Stimulated activated CD8-positive, alpha-beta memory T cell treated with anti-CD3 and anti-CD28 coated beads, Interleukin-4, amount 100 ng/mL, for 4 hours (primary cell): ENCODE results near the gene ATXN10.
"Not testable (repeated sequence)": the region's sequence is repeated elsewhere in the genome, so short reads cannot be mapped to it uniquely, and the experiment has no call there.

ENCODE experiments used
- DNase-seq, 2 donors: peaks; one replicate each; pipeline ENCODE4 v3.0.0-alpha.2; 2020; ENCODE audit warnings: low read depth in 2 of 2, low spot score in 1 of 2

The ATXN10 gene

DNA sequence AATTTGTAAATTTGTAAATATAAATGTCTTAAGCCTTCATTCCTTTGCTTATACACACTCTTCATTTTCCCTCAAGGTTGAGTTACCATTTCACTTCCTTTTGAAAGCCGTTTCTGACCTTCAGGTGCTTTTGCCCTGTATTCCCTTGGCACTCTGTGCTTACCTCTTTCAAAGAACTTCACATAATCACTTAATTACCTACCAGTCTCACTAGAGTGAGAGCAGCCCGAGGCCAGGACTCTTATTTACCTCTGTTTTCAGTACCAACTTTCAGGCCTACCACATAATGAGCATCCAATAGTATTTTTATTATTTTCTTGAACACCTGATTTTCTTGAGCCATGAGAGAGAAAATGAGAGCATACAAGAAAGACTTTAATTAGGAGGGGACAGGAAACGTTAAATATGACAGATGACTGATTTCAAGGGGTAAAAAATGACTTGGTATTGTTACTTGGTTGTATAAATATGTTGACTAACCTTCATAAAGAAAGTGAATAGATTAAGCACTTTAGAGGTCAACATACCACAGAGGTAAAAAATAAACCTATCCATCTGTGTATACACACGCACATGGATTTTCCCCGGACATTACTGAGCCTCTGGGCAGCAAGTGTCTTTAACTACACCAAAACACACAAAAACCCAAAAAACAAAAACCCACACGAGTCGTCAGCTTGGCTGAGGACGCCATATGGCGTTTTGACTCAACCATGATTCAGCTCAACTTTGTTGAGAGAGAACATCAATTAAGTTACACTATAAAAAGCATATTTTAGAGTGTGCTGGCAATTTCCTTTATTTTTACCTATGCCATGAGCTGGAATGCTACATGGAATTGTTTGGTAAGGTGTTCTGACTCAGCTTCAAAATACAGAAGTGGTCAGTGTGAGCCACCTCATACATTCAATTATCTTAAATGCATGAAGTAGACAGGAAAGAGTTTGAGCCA, 7.6 kb downstream of the ATXN10 start:
- no peak for DNase-seq

DNA sequence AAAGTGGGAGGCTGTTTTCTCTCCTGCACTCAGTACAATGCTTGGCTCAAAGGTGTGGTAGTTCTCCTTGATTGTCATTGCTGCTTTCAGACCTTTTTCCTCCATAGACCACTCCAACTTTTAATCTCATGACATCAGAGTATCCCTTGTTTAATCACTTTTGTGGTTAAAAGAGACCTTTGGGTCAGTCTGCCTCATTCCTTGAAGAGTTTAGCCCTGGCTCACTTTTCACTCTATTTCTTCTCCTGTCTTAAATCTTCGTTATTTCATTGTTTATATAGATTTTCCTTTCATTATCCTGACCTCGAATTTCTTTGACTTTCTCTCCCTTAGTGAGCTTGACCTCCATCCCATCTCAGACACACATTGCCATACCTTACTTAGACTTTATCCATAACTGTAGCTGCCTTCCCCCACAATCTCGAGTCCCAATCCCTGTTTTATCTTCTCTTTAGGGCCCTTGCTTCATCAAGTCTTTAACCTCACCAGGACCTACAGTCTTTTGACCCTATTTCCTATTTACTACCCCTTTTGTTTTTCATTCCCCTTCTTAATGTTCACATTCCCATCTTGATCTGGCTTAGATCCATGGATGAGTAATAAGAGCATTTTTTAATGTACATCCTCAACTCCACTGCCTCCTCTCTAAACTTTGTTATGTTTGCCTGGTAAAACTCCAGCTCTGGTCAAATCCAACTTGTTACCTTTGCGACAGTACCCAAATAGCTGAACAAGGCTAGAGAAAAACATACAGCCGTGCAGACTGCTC, 9.5 kb downstream of the ATXN10 start:
- no peak for DNase-seq

DNA sequence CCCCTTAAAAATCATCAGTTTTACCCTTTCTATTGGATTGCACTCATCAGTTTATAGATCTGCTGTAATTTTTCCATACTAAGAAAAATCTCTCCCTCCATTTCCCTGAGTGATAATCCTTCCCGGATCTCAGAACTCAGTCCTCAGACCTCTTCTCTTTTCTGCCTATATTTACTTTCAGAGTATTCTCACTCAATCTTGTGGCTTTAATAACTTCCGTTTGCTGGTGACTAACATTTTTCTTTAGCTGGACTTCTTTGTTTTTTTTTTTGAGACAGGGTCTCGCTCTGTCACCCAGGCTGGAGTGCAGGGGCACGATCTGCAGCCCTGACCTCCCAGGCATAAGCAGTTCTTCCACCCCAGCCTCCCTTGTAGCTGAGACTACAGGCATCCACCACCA, 10.4 kb downstream of the ATXN10 start:
- DNase-seq = no peak

DNA sequence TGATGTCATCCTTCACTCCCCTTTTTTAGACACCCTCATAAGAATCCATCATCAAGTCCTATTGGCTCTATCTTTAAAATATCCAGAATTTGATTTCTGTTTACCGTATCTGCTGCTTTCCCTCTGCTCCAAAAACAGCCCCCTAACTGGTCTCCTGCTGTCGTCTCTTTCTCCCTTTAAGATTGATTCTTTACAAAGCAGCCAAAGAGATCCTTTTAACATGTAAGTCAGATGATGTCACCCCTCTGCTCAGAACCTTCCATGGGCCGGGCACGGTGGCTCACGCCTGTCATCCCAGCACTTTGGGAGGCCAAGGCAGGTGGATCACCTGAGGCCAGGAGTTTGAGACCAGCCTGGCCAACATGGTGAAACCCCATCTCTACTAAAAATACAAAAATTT, 11.1 kb downstream of the ATXN10 start:
- not testable (repeated sequence) for DNase-seq

DNA sequence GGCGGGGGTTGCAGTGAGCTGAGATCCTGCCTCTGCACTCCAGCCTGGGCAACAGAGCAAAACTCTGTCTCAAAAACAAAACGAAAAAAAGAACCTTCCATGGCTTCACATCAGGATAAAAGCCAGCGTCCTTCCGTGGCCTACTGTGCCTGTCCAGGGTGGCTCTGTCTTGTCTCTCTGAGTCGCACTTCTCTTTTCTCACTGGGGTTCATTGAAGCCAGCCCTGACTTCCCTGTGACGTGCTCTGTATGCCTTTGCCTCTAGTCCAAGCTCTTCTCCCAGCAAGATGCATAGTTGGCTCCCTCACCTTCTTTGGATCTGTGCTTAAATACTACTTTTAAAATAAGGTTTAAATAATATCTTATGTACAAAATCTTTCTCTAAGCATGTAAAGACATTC, 11.6 kb downstream of the ATXN10 start:
- no peak for DNase-seq

DNA sequence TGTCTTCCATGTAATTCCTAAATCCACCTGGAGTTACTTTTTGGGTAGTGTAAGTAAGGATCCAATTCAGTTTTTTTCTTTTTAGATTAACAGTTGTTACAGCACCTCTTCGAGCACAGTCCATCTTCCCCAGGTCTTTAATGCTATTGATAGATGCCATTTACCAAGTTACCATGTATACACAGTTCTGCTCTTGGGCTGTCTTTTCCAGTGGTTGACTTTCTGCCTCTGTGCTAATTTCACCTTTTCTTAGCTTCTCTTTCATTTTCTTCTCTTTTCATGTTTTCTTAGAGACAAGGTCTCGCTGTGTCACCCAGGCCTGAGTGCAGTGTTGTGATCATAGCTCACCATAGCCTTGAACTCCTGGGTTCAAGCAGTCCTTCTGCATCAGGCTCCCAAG, 12.0 kb downstream of the ATXN10 start:
- DNase-seq = no peak

DNA sequence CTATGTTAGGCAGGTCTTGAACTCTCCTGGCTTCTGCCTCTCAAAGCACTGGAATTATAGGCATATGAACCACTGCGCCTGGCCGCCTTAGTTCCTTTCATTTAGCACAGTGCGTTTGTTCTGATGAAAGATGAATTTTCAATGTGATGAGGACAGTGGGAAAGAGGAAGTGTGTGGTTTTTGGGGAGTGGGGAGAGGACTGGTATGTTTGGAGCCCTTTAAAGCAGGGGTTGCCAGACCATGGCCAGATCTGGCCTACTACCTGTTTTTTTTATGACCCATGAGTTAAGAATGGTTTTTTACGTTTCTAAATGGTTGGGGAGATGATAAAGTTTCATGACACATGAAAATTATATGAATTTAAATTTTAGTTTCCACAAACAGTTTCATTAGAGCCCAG, 12.5 kb downstream of the ATXN10 start:
- DNase-seq = no peak

DNA sequence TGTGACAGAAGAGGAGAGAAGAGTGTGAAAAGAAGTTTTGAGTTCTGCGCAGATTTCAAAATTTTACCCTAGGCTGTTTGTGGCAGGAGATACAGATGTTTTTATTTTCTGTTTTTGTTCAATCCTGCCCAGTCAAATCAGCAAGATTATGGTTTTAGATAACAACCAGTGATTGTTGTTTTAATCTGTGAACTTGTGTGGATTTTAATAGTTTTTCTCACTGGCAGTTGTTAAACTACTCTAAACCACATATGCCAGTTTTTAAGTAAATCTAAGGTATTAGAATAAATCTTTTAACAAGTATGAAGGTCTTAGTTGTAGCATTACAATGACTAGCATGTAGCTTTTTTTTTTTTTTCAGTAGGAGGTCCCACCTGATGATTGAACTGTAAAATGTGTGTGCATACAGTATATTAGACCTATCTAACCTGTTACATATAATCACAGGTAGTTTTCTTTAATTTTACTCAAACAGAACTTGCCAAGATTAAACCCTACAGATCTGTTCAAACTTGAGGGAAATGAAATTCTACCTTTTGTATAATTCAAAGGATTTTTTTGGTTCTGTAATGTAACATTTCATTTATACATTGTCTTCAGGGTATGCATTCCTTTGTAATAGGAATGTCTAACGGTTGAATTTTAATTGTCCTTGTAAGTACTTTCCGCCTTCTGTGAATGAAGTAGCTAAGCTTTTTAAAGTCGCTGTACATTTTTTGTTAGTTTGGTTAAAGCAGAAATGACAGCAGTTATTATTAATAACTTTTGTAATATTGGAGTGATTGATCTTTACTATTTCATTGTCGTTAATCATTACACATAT, 13.3 kb downstream of the ATXN10 start:
- no peak for DNase-seq

DNA sequence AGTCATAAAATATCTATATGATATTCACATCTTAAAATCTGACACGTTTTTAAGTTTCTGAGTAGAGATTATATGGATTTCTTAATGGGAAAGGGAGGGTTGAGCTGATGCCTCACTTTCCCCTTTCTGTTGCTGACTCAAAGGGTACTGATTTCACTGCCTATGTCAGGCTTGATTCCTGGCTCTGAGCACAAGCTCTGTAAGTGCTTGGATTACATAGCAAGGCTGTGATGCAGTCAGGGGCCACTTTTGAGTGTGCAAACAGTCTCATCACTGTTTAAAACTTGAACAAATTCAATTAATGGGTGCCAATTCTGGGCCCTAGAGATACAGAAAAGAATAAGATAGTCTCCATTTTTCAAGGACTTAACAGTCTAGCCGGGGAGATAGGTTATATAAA, 14.4 kb downstream of the ATXN10 start:
- no peak for DNase-seq

DNA sequence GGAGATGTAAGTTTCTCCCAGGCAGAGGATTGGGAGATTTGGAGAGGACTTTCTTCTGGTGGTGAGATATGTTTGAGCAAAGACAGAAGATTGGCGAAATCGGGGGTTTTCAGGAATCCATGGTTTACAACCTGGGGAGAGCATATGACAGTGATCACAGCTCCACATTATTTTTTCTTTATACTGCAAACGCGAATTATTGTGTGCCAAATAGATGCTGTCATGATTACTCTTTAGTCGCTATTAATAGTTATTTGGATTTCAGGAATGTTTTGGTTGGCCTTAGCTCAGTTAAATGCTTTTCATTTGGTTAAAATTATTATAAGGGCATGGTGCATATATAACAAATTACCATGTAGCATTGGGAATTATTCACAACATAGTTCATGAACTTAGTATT, 15.2 kb downstream of the ATXN10 start:
- DNase-seq = no peak

DNA sequence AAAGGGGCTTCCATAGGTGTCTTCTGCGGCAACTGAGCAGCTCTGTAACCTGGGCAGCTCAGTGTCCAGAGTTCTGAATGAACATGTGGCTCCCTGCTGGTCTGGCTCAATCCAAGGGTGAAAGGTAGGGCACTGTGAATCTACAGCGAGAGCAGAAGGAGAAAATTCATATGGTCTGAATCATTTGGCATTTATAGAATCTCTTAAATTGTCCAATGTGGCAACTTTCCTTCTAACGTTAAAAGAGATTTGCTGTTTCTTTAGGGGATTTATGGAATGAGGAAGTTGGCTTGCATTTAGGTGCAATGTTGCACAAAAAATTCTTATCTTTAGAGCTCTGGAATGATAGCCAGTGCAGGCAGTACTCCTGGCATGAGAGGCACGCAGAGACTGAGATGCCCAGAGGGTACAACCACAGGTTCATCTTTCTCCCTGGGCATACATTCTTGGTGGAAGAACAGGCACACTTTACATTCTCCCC, 17.0 kb downstream of the ATXN10 start:
- no peak for DNase-seq

DNA sequence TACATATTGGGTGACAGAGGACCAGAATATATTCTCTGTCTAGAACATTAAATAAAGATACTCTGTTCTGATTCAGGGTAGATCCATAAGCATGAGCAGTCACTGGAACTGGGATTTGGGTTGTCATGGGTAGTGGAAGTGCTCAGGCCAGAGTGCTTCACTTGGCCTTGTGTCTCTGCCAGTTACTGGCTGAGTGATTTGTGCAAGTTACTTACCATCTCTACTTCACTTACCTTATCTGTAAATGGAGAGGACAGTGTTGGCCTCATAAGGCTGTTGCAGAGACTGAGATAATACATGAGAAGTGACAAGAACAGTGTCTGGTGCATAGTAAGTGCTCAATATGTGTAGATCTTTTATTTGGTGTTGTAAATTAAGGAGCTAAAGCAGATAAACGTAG, 17.6 kb downstream of the ATXN10 start:
- DNase-seq = no peak

DNA sequence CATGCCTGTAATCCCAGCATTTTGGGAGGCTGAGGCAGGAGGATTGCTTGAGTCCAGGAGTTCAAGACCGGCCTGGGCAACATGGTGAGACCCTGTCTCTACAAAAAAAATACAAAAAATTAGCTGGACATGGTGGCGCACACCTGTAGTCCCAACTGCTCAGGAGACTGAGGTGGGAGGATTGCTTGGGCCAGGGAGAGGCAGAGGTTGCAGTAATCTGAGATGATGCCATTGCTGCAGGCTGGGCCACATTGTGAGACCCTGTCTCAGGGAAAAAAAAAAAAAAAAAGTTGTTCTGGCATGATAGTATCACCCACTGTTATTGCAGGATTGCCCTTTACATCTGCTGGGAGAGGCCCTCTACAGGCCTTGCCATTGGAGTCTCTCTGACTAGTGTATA, 18.4 kb downstream of the ATXN10 start:
- no peak for DNase-seq

DNA sequence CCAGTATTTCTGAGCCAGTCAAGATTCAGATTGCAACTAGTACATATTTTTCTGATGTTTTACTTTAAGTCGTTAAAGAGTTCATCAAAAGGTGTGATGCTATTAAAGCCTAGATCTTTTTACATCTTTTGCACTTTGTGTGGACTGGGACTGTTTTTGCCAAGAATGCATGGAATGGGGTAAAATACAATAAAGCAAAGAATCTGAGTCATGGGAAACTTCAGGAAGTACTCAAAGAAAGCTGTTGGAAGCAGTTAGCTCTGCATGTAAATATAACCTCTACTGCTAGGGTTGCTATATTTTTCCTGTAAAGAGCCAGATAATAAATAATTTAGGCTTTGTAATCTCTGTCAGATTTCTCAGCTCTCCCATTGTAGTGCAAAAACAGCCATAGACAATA, 20.9 kb downstream of the ATXN10 start:
- DNase-seq = no peak

DNA sequence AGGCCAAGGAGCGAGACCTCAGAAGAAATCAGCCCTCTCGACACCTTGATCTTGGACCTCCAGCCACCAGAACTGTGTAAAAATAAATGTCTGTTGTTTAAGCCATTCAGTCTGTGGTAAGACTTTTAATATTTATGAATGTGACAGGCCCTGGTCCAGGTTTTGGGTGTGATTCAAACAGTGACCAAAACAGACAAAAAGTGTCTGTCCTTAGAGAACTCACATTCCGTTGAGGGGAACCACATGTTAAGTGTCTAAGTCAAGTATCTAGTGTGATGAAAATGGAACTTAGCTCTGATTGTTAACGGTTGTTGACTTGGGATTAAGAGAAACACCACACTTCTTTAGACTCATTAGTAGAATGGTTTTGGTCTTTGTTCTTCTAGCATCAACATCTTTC, 22.2 kb downstream of the ATXN10 start:
- DNase-seq = no peak

DNA sequence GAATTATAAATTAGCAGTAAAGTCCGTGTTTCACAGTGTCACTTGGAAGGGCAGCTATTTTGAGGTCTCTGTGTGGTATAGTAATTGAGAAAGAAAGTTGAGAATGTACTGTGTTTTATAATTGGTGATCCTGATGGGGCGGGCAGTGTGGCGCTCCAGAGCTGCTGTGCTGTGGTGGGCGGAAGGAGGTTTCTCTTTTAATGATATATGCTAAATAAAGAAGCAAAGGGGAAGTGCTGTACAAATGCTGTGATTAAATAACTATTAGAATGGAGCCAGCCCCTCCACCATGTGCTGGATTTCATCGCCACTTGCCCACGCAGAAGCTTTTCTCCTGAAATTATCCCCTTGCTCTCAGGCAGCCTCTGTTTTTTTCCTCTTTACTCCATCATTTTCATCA, 24.6 kb downstream of the ATXN10 start:
- DNase-seq = no peak

DNA sequence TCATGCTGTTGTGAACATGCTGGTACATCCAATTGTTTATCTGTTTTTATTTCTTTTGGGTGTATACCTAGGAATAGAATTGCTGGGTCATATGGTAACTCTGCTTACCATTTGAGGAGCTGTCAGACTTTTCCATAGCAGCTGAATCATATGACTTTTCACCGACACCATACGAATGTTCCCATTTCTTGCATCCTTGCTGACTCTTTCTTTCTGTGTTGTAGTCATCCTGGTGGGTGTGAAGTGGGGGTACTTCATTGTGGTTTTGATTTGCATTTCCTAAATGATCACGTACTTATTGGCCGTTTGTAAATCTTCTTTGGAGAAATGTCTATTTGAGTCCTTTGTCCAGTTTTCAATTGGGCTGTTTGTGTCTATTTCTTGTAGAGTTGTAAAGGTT, 26.5 kb downstream of the ATXN10 start:
- DNase-seq = no peak

DNA sequence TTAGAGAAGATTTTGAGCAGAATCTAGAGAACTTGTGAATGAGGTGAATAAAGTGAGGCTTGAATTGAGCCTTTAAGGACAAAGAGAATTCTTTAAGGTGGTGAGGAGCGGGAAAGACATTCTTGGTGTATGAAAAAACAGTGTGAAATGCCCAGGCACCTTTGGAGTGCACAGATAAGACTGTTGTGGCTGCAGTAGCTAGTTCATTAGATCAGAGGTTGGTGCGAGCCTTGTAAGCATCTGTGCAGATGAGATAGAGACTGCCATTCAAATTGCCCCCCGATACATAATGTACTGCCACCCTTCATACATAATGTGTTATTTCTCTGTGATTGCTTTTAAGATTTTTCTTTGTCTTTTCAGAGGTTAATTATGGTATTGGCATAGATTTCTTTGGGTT, 31.3 kb downstream of the ATXN10 start:
- no peak for DNase-seq

DNA sequence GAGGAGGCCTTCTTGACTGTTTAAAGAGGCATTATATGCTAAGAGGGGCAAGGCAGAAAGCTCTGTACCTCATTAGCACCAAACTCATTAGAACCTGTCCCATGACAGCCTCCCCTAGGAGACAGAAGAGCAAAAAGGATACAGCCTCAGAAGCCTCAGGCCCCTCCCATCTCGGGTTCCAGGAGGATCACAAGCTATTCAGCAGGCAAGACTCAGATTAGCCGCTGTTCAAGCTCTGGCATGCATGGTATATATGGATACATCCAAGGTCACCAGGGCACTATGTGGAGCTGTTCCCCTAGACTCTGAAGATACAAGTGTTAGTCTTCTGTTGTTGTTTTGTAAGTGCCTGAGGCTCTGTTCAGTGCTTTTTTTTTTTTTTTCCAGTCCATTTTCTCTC, 32.1 kb downstream of the ATXN10 start:
- DNase-seq = no peak

DNA sequence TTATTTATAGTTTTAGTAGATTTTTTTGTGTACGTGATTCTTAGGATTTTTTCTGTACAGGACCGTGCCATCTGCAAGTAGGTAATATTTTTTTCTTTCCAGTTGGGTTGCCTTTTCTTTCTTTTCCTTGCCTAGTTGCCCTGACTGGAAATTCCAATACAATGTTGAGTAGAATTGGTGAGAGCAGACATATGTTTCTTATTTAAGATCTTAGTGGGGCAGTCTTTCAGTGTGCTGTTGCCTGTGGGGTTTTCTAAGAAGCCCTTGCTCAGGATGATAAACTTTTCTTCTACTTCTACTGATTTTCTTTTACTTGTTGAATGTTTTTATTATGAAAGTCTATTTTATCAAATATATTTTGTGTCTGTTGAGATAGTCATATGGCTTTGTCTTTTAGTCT, 33.0 kb downstream of the ATXN10 start:
- DNase-seq = no peak

DNA sequence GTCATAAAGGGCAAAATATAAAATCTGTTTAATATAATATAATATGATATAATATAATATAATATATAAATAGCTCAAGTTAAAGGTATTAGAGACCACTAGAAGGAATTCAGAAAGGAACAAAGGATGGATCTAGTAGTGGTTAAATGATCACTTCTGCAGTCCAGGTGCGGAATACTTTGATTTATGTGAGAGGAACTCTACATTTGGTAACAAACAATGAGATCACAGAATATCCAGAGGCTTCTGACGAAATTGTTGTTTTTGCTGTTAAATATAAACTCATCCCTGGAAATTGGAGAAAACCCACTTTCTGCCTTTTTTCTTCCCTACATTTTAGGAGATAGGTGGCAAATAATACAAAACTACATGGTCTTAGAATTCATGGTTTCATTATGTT, 36.0 kb downstream of the ATXN10 start:
- no peak for DNase-seq
